Measurements from ENCODE around the gene C6. TPM values are rescaled to one million over a fixed set of nuclear protein-coding genes. Genes with fewer than 3 reads are reported as not detected.

Gene C6
- total RNA-seq, 2 donors from 2014 or later, result not detected

DNA sequence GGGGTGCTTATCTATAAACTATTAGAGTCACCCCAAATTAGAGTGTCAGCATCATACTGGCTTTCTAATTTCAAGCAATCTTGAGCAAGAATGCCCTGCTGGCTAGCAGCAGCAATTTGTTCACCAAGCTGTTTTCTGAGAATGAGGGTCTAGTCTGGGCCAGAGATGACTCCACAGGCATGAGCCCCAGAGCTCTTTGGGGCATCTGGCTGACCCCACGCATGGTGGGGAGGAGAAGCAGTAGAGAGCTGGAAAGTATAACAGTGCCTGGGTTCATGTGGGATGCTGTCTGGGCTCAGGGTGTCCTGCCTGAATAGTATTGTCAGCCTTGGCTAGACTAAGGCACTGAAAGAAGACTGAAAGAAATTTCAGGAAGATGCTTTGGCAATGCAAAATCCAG, 64.9 kb downstream of the C6 start:
- DNase-seq, result no peak
- no peaks in the 10 kb centered on the region for H3K27me3 Mint-ChIP-seq
- ATAC-seq, result no peak

DNA sequence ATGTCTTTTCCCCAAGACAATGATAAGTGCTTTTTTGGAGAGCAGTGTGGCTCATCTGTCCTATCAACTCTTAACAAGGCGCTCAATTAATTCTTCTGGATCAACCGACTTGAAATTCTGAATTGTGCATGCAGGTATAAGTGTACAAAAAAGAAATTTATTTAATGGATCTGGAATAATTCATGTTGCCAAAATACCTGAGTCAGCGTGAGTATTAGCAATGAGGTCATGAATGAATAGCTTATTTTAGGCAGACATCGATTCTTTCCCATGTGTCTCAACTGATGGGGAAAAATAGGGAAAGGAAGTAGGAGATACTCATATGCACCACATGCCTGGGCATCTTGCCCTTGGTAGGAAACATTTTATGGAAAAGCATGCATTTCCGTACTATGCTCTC, 68.0 kb downstream of the C6 start:
- no peaks in the 10 kb centered on the region for H3K9me3 ChIP-seq (ENCODE audit: control insufficient read depth, low read length, poor library complexity, severe bottlenecking)
- ATAC-seq (no peak), DNase-seq (no peak)
- Mint-ChIP-seq H3K4me1 (no peaks in the 10 kb centered on the region), H3K36me3 (ENCODE audit: low read depth) (no peaks in the 10 kb centered on the region), H3K4me3 (no peak overlapping the region), H3K27ac (no peak overlapping the region), H3K27me3 (no peaks in the 10 kb centered on the region)

More for the DNA sequence above, 64.9 kb downstream of the C6 start:
- no peaks in the 10 kb centered on the region for H3K9me3 ChIP-seq (ENCODE audit: control insufficient read depth, low read length, poor library complexity, severe bottlenecking)
- Mint-ChIP-seq H3K36me3 (ENCODE audit: low read depth) (no peaks in the 10 kb centered on the region), H3K4me1 (no peaks in the 10 kb centered on the region), H3K4me3 (no peak overlapping the region), H3K27ac (no peak overlapping the region)

DNA sequence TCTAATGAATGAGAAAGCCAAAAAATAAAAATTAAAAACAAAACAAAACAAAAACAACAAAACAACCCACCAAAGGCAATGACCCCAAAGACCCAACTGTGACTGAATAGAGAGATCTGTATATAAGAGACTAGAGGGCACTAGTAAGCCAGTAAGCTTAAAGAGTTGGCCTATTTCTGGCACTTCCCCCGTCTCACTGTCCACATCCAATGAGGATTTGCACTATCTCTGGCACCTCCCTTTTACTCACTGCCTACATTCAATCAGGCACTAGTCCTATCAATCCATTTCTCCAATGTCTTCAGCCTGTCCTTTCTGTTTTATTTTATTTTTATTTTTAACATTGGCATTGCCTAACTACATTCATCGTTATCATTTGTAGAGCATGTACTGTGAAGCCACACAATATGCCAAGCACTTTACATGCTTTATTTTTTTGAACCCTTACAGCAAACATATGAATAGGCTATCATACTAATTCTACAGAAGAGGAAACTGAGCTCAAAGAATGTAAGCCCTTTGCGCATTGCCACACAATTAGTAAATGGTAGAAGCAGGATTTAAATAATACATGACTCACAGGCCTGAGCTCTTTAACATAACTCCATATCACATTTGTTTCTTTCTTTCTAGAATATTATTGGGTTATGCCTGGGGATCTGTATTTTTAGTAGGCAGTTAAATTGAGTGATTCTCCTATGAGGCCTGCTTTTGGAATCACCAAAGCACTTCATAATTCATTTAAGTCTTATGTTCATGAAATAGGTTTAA, 70.0 kb downstream of the C6 start:
- DNase-seq (no peak), ATAC-seq (no peak)
- H3K9me3 ChIP-seq (ENCODE audit: control insufficient read depth, low read length, poor library complexity, severe bottlenecking), result no peaks in the 10 kb centered on the region
- no peak overlapping the region for H3K27ac Mint-ChIP-seq
- H3K36me3 Mint-ChIP-seq (ENCODE audit: low read depth), result no peaks in the 10 kb centered on the region
- H3K4me3 Mint-ChIP-seq, result no peak overlapping the region
- H3K27me3 Mint-ChIP-seq, result no peaks in the 10 kb centered on the region
- H3K4me1 Mint-ChIP-seq, result no peaks in the 10 kb centered on the region

DNA sequence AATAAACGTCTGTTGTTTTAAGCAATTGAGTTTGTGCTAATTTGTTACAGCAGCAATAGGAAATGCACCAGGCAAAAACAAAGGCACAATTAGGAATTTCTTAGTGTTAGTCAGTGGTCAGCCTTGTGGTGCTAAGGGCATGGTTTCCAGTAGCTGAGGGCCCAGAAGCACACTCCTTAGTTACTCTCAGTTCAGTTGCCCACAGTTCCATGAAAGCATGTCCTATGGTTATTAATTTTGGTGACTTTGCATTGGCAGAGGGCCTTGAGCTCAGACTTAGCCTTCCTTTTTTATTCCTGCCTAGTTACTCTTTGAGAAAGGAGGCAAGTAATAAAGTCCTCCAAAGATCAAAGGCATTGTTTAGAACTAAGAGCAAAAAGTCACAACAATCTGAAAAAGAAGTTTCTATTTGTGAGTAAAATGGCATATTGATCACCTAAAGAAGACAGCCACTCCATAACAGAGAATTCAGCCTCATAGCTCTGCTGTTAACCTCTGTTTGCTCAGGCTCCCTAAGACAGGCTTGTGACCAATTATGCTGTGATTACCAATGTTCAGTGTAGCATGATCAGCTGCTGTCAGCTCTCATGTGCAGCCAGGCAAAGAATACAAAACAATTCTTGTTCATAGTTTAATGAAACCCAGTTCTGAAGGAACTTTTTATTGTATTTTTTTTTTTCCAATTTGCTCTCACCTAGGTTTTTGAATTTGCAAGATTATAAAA, 85.2 kb downstream of the C6 start:
- DNase-seq (no peak), ATAC-seq (no peak)
- Mint-ChIP-seq H3K27me3 (no peaks in the 10 kb centered on the region), H3K4me3 (no peak overlapping the region), H3K36me3 (ENCODE audit: low read depth) (no peaks in the 10 kb centered on the region), H3K27ac (no peak overlapping the region), H3K4me1 (no peaks in the 10 kb centered on the region)
- no peaks in the 10 kb centered on the region for H3K9me3 ChIP-seq (ENCODE audit: control insufficient read depth, low read length, poor library complexity, severe bottlenecking)

DNA sequence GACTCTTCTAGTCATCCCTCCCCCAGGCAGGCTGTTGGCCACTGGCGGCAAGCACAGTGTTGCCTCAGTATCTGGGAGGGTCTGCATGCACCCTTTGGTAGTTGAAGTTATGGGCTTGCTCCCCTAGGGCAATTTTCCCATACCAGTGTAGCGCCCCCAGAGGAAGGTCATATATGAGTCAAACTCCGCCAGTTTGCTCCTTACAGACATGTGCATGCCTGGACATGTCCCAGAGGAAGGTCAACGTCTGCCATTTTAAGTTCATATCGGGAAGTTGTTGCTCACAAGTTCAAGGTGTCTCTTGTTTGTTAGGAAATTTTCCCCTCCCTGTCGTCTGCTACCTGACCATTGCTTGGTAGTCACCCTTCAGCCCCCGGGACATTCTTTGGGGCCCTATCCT, 90.9 kb downstream of the C6 start:
- Mint-ChIP-seq H3K27ac (no peak overlapping the region), H3K4me1 (no peaks in the 10 kb centered on the region), H3K27me3 (no peaks in the 10 kb centered on the region), H3K36me3 (ENCODE audit: low read depth) (no peaks in the 10 kb centered on the region), H3K4me3 (no peak overlapping the region)
- no peaks in the 10 kb centered on the region for H3K9me3 ChIP-seq (ENCODE audit: control insufficient read depth, low read length, poor library complexity, severe bottlenecking)
- ATAC-seq (no peak), DNase-seq (no peak)

DNA sequence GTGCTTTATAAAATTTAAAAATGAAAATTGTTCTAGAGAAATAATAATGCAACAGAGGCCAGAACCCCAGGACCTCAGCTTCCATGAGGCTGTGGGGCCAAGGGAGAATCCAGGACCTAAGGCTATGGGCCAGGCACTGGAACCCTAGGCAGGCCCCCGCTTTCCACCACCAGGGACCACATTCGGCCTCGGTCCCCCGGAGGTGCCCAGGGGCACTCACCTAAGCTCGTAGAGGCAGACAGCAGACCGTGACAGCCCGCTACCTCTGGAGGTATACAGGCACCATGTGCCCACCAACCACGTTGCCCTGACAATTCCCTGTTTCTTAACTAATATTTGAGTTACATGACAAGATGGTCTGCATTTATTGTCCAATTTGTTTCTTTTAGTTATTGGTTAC, 92.7 kb downstream of the C6 start:
- DNase-seq (no peak), ATAC-seq (no peak)
- H3K4me1 Mint-ChIP-seq, result no peaks in the 10 kb centered on the region
- no peaks in the 10 kb centered on the region for H3K9me3 ChIP-seq (ENCODE audit: control insufficient read depth, low read length, poor library complexity, severe bottlenecking)
- H3K36me3 Mint-ChIP-seq (ENCODE audit: low read depth), result no peaks in the 10 kb centered on the region
- H3K27me3 Mint-ChIP-seq, result no peaks in the 10 kb centered on the region
- H3K4me3 Mint-ChIP-seq, result no peak overlapping the region
- H3K27ac Mint-ChIP-seq, result no peak overlapping the region

DNA sequence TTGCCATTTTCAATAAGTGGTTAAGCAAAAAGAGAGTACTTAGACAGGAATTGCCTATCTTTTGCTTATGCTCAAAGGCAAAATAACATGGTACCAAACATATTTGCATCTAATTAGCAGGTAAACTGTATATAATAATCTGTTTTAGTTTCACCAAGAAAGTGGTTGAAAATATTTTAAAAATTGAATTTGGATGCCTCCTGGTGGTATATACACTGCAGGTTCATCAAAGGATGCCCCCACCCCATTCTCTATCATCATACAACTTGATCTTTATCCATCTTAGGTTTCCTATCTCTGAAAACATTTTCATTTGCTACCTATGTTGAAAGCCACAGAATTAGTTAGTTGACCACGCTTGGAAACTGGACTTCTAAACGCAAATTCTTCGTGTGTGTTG, 95.2 kb downstream of the C6 start:
- H3K4me1 Mint-ChIP-seq, result no peaks in the 10 kb centered on the region

DNA sequence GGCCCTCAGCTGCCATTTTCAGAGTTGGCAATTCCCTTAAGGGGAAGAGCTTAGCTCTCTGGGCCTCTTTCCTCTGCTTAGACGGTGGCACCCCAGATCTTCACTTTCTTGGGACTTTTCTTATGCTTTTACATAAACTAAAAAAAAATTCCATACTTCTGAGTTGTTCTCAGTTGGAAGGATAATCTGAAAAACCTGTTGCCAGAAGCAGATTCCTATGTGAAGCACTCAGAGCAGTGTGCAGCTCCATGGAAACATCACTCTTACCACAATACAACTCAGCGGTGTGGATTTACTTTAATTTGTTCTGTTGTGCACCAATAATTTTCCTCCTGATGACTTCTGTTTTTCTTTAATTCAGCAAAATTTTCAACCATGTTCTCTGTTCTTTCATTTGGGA, 98.1 kb downstream of the C6 start:
- H3K27ac Mint-ChIP-seq, result no peak overlapping the region
- no peaks in the 10 kb centered on the region for H3K9me3 ChIP-seq (ENCODE audit: control insufficient read depth, low read length, poor library complexity, severe bottlenecking)
- no peaks in the 10 kb centered on the region for H3K4me1 Mint-ChIP-seq
- no peak for DNase-seq
- H3K36me3 Mint-ChIP-seq (ENCODE audit: low read depth), result no peaks in the 10 kb centered on the region
- ATAC-seq, result no peak
- no peaks in the 10 kb centered on the region for H3K27me3 Mint-ChIP-seq
- H3K4me3 Mint-ChIP-seq, result no peak overlapping the region

More for the DNA sequence above, 95.2 kb downstream of the C6 start:
- H3K4me3 Mint-ChIP-seq, result no peak overlapping the region
- ATAC-seq (no peak), DNase-seq (no peak)
- no peaks in the 10 kb centered on the region for H3K27me3 Mint-ChIP-seq
- H3K36me3 Mint-ChIP-seq (ENCODE audit: low read depth), result no peaks in the 10 kb centered on the region
- no peak overlapping the region for H3K27ac Mint-ChIP-seq
- H3K9me3 ChIP-seq (ENCODE audit: control insufficient read depth, low read length, poor library complexity, severe bottlenecking), result no peaks in the 10 kb centered on the region

DNA sequence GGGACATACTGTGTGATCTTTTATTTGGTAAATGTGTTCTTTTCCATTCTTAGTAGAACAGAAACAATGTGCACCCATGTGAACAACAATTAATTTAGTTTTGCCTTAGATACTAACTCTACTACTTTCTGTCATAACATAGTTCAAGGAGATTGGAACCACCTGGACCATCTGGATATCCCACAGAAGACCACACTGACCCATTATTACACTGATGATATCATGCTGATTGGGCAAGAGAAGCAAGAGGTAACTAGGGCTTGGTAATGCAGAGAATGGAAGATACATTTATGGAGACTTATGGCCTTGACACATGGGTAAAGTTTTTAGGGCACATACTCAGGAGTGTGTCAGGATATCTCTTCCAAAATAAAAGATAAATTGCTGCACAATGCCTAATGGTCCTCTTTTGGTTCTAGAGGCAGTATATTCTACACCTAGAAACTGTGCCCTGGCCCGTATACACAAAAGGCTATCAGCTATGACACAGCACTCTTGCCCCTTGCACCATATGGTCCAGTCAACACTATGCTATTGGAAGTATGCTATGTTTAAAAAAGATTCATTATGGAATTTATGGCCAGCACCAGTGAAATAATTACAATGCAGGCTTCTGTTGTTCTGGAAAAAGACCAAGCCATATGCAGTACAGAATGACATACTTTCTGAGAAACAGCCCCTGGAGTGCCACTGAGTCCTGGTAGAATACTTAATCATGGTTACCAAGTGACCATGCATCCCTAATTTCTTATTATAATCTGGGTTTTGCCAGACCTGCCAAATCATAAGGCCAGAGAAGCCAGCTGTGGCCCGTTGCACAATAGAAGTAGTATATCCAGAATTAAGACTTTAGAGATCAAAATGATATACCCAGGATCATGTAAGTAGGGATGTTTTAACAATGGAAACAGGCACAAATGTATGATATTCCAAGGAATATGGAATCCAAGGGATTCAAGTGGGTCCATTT, 100.6 kb downstream of the C6 start:
- DNase-seq, result no peak
- Mint-ChIP-seq H3K4me1 (no peaks in the 10 kb centered on the region), H3K27me3 (no peaks in the 10 kb centered on the region), H3K36me3 (ENCODE audit: low read depth) (no peaks in the 10 kb centered on the region), H3K27ac (no peak overlapping the region), H3K4me3 (no peak overlapping the region)
- no peaks in the 10 kb centered on the region for H3K9me3 ChIP-seq (ENCODE audit: control insufficient read depth, low read length, poor library complexity, severe bottlenecking)
- no peak for ATAC-seq

DNA sequence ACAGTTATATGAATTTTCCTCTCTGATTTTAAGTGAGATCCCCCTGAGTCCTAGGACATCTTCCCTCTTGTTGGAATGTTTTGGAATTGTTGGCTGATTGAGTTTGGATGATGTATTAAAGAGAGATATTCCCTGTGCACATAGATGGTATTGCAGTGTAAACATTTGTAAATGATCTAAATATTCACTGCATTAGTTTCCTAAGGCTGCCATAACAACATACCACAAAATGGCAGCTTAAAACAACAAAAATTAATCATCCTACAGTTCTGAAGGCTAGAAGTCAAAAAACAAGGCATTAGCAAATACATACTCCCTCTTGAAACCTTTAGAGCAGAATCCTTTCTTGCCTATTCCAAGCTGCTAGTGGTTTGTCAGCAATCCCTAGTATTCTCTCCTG, 104.1 kb downstream of the C6 start:
- Mint-ChIP-seq H3K36me3 (ENCODE audit: low read depth) (no peaks in the 10 kb centered on the region), H3K4me3 (no peak overlapping the region), H3K27ac (no peak overlapping the region), H3K27me3 (no peaks in the 10 kb centered on the region), H3K4me1 (no peaks in the 10 kb centered on the region)
- no peaks in the 10 kb centered on the region for H3K9me3 ChIP-seq (ENCODE audit: control insufficient read depth, low read length, poor library complexity, severe bottlenecking)
- ATAC-seq (no peak), DNase-seq (no peak)

DNA sequence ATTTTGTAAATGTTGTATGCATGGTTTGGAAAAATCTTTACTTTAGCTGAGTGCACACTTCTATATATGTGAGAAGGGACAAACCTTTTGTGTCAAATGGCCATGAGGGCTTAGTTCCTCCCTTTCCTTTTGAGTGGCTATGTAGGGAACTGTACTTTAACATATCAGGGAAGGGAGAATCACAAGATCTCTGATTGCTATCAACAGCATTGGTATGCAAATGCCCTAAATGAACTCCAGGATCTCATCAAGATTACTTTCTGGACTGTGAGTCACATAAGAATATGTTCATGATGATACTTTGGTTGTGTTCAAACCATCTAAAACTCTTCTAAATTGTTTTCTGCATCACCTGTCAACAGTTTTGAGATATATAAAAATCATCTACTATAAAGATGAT, 111.0 kb downstream of the C6 start:
- no peaks in the 10 kb centered on the region for H3K9me3 ChIP-seq (ENCODE audit: control insufficient read depth, low read length, poor library complexity, severe bottlenecking)
- ATAC-seq (no peak), DNase-seq (no peak)
- no peak overlapping the region for H3K4me3 Mint-ChIP-seq
- no peaks in the 10 kb centered on the region for H3K36me3 Mint-ChIP-seq (ENCODE audit: low read depth)
- H3K4me1 Mint-ChIP-seq, result no peaks in the 10 kb centered on the region
- no peaks in the 10 kb centered on the region for H3K27me3 Mint-ChIP-seq
- no peak overlapping the region for H3K27ac Mint-ChIP-seq

DNA sequence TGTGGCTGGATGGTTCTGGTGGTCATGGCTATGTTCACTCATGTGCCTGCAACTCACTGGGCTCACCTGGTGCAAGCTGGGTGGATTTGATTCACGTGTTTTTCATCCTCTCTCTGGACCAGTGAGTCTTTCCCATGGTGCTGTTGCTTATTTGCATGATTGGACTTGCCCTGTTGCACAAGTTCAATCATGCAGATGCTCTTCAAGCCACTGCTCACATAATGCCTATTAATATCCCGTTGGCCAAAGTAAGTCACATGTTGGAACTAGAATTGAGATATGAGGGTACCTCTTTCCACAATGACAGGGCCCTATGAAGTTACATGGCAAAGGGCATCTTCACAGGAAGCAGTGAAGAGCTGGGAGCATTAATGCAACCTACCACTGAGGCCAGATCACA, 115.7 kb downstream of the C6 start:
- Mint-ChIP-seq H3K4me1 (no peaks in the 10 kb centered on the region), H3K27ac (no peak overlapping the region), H3K27me3 (no peaks in the 10 kb centered on the region), H3K4me3 (no peak overlapping the region), H3K36me3 (ENCODE audit: low read depth) (no peaks in the 10 kb centered on the region)
- ATAC-seq (no peak), DNase-seq (no peak)
- no peaks in the 10 kb centered on the region for H3K9me3 ChIP-seq (ENCODE audit: control insufficient read depth, low read length, poor library complexity, severe bottlenecking)

Data from T-helper 17 cell (primary cell).